Loucy (cell line): ENCODE measurements around the gene STRC.

Experiments
- EZH2phosphoT487 ChIP-seq: fragments of 200-600 bp; IDR thresholded peaks from 2 replicates; pipeline ENCODE4 v1.6.1; 2018; ENCODE audit warnings: antibody characterized with exemption, mild to moderate bottlenecking, moderate library complexity, borderline replicate concordance
- TF ChIP-seq, protein P1 (sequence below): fragments of 200-600 bp; sonication (generic); conservative IDR thresholded peaks from 2 replicates; pipeline ENCODE4 v1.5.1; 2014; ENCODE audit warnings: mild to moderate bottlenecking, antibody characterized with exemption, low read length

DNA sequence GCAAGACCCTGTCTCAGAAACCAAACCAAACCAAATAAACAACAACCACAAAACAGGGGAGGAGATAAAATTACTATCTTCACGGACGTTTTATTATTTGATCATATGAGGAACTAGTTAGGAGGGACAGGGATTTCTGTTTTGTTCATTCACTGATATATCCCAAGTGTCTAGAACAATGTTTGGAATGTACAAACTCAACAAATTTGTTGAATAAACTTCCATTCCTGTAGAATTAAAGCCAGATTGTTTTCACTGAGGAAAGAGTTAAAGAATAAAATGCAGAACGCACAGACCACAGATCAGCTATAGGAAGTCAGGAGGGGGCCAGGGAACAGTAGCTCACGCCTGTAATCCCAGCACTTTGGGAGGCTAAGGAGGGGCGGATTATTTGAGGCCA is 6.5 kb upstream of the STRC start:
- TF ChIP-seq, protein P1, sequence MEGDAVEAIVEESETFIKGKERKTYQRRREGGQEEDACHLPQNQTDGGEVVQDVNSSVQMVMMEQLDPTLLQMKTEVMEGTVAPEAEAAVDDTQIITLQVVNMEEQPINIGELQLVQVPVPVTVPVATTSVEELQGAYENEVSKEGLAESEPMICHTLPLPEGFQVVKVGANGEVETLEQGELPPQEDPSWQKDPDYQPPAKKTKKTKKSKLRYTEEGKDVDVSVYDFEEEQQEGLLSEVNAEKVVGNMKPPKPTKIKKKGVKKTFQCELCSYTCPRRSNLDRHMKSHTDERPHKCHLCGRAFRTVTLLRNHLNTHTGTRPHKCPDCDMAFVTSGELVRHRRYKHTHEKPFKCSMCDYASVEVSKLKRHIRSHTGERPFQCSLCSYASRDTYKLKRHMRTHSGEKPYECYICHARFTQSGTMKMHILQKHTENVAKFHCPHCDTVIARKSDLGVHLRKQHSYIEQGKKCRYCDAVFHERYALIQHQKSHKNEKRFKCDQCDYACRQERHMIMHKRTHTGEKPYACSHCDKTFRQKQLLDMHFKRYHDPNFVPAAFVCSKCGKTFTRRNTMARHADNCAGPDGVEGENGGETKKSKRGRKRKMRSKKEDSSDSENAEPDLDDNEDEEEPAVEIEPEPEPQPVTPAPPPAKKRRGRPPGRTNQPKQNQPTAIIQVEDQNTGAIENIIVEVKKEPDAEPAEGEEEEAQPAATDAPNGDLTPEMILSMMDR, result no peak
- TF ChIP-seq EZH2phosphoT487, result no peak
